ENCODE data around the gene RRAD. TPM values are rescaled to one million over a fixed set of nuclear protein-coding genes. Genes with fewer than 3 reads are reported as not detected.
A peak's percentile ranks its signal among the peaks of the same experiment; 100 is the strongest.

Gene RRAD
- total RNA-seq, 1 donor from 2014 or later, result 75.0 TPM

DNA sequence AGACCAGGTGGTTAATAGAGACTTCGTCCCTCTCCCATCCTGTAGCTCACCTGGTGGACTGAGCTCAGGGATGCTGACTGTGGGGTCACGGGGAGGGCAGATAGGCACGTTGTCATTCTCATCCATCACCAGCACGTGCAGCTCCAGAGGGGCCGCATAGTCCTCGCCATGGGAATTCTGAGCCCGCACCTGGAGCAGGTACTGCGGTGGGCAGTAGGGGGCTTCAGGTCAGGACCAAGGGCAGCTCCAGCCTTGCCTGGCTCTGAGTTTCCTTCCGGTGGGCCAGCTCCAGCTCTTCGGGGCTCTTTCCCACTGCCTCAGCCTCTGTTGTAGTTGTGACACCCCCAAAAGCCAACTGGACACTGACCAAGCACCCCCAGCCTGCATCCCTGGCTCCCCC lies 12.3 kb downstream of the RRAD start:
- no peak for DNase-seq (ENCODE audit: low read depth)
- Histone ChIP-seq H3K36me3 (ENCODE audit: control insufficient read depth, insufficient read depth, low read length) (no peaks in the 10 kb centered on the region), H3K27me3 (ENCODE audit: control insufficient read depth, insufficient read depth, low read length) (no peaks in the 10 kb centered on the region), H3K4me3 (ENCODE audit: low read depth, low read length) (no peak overlapping the region)
- no peak for FAIRE-seq
- TF ChIP-seq, protein P1, sequence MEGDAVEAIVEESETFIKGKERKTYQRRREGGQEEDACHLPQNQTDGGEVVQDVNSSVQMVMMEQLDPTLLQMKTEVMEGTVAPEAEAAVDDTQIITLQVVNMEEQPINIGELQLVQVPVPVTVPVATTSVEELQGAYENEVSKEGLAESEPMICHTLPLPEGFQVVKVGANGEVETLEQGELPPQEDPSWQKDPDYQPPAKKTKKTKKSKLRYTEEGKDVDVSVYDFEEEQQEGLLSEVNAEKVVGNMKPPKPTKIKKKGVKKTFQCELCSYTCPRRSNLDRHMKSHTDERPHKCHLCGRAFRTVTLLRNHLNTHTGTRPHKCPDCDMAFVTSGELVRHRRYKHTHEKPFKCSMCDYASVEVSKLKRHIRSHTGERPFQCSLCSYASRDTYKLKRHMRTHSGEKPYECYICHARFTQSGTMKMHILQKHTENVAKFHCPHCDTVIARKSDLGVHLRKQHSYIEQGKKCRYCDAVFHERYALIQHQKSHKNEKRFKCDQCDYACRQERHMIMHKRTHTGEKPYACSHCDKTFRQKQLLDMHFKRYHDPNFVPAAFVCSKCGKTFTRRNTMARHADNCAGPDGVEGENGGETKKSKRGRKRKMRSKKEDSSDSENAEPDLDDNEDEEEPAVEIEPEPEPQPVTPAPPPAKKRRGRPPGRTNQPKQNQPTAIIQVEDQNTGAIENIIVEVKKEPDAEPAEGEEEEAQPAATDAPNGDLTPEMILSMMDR (IDR thresholded peaks at IDR 0.05; ENCODE audit: insufficient read depth, low read length, severe bottlenecking), result no peak

DNA sequence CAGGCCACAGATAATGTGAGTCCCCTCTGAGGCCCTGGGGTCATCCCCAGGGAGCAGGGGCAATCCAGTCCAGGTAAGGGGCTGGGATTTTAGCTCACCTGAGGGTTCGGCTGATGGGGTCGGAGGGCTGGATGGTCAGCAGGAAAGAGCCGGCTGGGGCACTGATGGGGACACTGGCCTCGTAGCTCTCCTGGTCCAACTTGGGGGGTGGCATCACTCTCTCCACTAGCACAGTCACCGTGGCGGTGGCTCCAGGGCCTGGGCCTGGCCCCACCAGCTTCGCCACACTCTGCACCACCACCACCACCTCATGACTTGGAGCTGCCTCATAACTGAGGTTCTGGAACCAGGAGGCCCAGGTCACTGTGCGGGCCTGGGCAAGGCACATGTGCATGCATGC lies 13.5 kb downstream of the RRAD start:
- no peaks in the 10 kb centered on the region for H3K36me3 ChIP-seq (ENCODE audit: control insufficient read depth, insufficient read depth, low read length)
- no peak for DNase-seq (ENCODE audit: low read depth)
- FAIRE-seq, result no peak
- TF ChIP-seq, protein P1 (IDR thresholded peaks at IDR 0.05; ENCODE audit: insufficient read depth, low read length, severe bottlenecking), result no peak
- no peaks in the 10 kb centered on the region for H3K27me3 ChIP-seq (ENCODE audit: control insufficient read depth, insufficient read depth, low read length)
- H3K4me3 ChIP-seq (ENCODE audit: low read depth, low read length), result no peak overlapping the region

DNA sequence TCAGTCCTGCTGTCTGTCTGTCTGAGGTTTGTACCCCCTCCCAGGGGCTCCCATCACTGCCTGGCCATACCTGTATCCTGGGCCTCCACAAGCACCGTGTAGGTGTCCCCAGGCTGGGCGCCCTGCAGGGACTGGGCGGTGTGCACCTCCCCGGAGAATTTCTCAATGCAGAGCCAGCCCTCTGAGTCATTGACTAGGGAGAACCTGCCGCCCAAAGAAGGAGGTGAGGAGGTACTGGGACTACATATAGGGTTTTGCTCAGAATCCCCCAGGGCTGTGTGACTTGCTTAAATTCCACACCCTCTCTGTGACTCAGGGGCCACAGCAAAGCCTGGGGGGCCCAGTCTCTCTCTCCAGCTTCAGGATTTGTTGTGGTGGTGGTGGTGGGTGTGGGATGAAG lies 14.2 kb downstream of the RRAD start:
- peak; percentile 43 for FAIRE-seq
- TF ChIP-seq, protein P1 (IDR thresholded peaks at IDR 0.05; ENCODE audit: insufficient read depth, low read length, severe bottlenecking), result no peak
- DNase-seq (ENCODE audit: low read depth), result peak; percentile 82
- Histone ChIP-seq H3K27me3 (ENCODE audit: control insufficient read depth, insufficient read depth, low read length) (no peaks in the 10 kb centered on the region), H3K36me3 (ENCODE audit: control insufficient read depth, insufficient read depth, low read length) (no peaks in the 10 kb centered on the region), H3K4me3 (ENCODE audit: low read depth, low read length) (no peak overlapping the region)

DNA sequence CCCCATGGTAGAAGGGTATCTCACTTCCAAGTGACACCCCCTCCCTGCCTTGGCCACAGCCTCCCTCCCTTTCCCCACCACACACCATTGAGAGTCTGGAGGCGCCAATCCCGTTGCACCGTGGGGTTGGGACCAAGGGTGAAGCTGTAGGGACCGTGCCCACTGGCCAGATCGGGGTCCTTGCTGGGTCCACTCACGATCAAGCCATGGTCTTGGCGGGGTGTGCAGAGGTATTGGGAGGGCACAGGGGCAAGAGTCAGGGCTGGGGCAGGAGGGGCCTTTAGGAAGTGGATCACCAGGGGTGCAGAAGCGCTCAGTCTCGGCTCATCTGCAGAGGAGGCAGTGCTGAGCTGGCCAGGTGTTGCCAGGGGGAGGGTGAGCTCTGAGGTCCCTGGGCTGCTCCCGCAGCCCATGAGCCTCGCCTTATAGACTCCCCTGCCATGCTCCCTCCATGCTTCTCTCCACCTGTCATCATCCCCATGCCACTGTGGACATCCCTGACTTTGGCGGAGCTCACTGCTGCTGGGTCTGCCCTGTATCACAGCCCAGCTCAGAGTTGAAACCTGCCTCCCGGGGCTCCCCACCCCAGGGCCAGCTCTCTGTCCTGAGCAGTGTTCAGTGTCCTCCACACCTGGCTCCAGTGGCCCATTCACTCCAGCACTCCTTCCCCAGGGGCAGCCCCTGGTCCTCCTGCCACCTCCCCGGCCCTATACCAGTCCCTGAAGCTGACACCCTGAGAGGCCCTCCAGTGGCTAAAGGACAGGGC lies 15.0 kb downstream of the RRAD start:
- TF ChIP-seq, protein P1 (IDR thresholded peaks at IDR 0.05; ENCODE audit: insufficient read depth, low read length, severe bottlenecking), result no peak
- no peaks in the 10 kb centered on the region for H3K36me3 ChIP-seq (ENCODE audit: control insufficient read depth, insufficient read depth, low read length)
- no peaks in the 10 kb centered on the region for H3K27me3 ChIP-seq (ENCODE audit: control insufficient read depth, insufficient read depth, low read length)
- no peak for DNase-seq (ENCODE audit: low read depth)
- no peak overlapping the region for H3K4me3 ChIP-seq (ENCODE audit: low read depth, low read length)
- no peak for FAIRE-seq

DNA sequence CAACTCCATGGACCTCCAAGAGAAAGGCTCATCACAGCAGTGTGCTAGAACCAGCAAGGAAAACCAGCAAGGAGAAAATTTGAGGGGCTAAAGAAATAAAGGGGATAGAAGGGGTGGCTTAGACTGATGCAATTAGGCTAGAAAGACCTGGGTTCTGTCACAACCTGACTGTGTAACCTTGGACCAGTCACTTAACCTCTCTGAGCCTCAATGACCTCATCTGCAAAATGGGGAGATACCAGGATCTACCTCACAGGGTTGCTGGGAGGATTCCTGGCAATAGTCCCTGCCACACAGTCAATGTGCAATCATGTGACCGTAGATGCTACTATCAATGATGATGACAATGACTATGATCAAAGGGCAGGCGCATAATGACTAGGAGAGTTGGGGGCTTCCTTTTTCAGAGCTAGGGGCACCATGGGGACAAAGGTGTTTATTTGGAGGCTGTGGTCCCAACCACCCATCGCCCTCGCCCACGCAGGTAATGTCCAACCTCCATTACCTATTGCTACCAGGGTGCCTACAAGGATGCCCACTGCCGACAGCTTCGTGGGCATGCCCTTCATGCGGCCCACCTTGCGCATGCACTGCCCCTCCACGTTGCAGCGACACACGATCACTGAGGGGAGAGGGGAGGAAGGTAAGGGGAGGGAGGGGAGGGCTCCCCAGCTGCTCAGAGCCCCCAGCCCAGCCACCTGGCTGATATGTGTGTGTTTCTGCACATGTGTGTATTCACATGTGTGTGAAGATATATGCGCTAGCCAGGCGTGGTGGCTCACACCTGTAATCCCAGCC lies 16.4 kb downstream of the RRAD start:
- Histone ChIP-seq H3K27me3 (ENCODE audit: control insufficient read depth, insufficient read depth, low read length) (no peaks in the 10 kb centered on the region), H3K4me3 (ENCODE audit: low read depth, low read length) (no peak overlapping the region), H3K36me3 (ENCODE audit: control insufficient read depth, insufficient read depth, low read length) (no peaks in the 10 kb centered on the region)
- DNase-seq (ENCODE audit: low read depth) (no peak), FAIRE-seq (no peak)
- TF ChIP-seq, protein P1 (IDR thresholded peaks at IDR 0.05; ENCODE audit: insufficient read depth, low read length, severe bottlenecking), result no peak
